RWPE1 (cell line): ENCODE results near the gene ACTL8.

Experiments
- CTCF ChIA-PET: fragments of 350-600 bp; sonication (Branson Sonifier 250); formaldehyde crosslinking; extraction: SDS; loops from one replicate; lab custom pipeline; 2021; lab: Yijun Ruan, JAX
- POLR2A ChIA-PET: fragments of 400-600 bp; formaldehyde crosslinking; extraction: SDS; loops from one replicate; lab custom pipeline; 2020; ENCODE audit warnings: antibody characterized with exemption; ENCODE audit not compliant: low non-redundant PET; lab: Yijun Ruan, JAX
- DNase-seq: peaks from one replicate; pipeline ENCODE4 v3.0.0; 2012; ENCODE audit warnings: low spot score
- H3K27ac ChIP-seq: fragments of 450-650 bp; 2 replicates; pipeline ENCODE4 v1.5.1; 2017
- CTCF ChIP-seq: fragments of 450-650 bp; conservative IDR thresholded peaks from 2 replicates; pipeline ENCODE4 v1.5.1; 2017; ENCODE audit warnings: low read depth, mild to moderate bottlenecking

The ACTL8 gene

GRCh38 chr1:17713993-17714392, 41.1 kb upstream of the ACTL8 start:
- no peak for TF ChIP-seq CTCF

GRCh38 chr1:17717594-17718535, 37.3 kb upstream of the ACTL8 start:
- no peak for TF ChIP-seq CTCF
- POLR2A ChIA-PET: no interaction called here
- no peak for DNase-seq
- CTCF ChIA-PET: interaction anchor here (0.9 kb wide), 1 partner anchor 57 kb away, joined by 6 read pairs; no protein-coding TSS in a partner anchor
- no peak overlapping the region for H3K27ac ChIP-seq

More at GRCh38 chr1:17713993-17714392, 41.1 kb upstream of the ACTL8 start:
- ChIA-PET POLR2A (no interaction called here), CTCF (no interaction called here)
- no peak overlapping the region for H3K27ac ChIP-seq
- DNase-seq: no peak

- ChIA-PET CTCF (no interaction called here), POLR2A (no interaction called here)
- DNase-seq: no peak
- H3K27ac ChIP-seq: no peak overlapping the region
- TF ChIP-seq CTCF: no peak
Measured at GRCh38 chr1:17719874-17720273, 35.3 kb upstream of the ACTL8 start.

GRCh38 chr1:17721444-17721843, 33.7 kb upstream of the ACTL8 start:
- ChIA-PET CTCF (interaction anchor here (0.6 to 0.7 kb wide), 2 partner anchors 105 to 1098 kb away, joined by 3 to 4 read pairs; no protein-coding TSS in a partner anchor), POLR2A (no interaction called here)
- TF ChIP-seq CTCF: no peak
- H3K27ac ChIP-seq: no peak overlapping the region
- DNase-seq: no peak

- CTCF ChIA-PET: interaction anchor here (0.5 to 0.6 kb wide), 3 partner anchors 17 to 110 kb away, joined by 3 to 4 read pairs (median 3); no protein-coding TSS in a partner anchor
- TF ChIP-seq CTCF: no peak
Measured at GRCh38 chr1:17723684-17724083, 31.4 kb upstream of the ACTL8 start.

GRCh38 chr1:17724150-17724549, 31.0 kb upstream of the ACTL8 start:
- ChIA-PET CTCF (interaction anchor here (0.5 kb wide), 1 partner anchor 111 kb away, joined by 4 read pairs; no protein-coding TSS in a partner anchor), POLR2A (no interaction called here)
- no peak overlapping the region for H3K27ac ChIP-seq
- TF ChIP-seq CTCF: no peak
- no peak for DNase-seq

More at GRCh38 chr1:17723684-17724083, 31.4 kb upstream of the ACTL8 start:
- no peak for DNase-seq
- no peak overlapping the region for H3K27ac ChIP-seq
- POLR2A ChIA-PET: no interaction called here
